ENCODE measurements around the gene HTR3C. TPM values are rescaled to one million over a fixed set of nuclear protein-coding genes. Genes with fewer than 3 reads are reported as not detected.

HTR3C gene
- polyA plus RNA-seq, 1 donor from 2014 or later = not detected

DNA sequence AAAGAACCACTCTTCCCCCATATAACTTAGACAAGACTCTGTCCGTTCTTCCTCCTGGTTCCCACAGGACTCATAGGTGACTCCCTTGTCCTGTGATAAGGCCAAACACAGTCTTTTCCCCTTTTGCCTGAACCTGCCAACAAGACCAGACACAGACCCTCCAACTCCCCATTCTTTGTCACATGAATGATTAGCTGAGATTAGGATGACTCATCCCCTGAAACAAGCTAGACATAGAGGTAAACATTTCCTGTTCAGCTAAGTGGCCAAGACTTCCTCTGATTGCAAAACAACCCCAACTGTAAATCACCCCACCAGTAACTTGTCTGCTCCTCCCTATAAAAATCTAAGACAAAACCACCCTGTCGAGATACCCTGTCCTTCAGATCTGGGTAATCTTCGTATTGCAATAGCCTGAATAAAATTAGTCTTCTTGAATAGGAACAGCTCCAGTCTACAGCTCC, 32.6 kb downstream of the HTR3C start:
- TF ChIP-seq EZH2 (IDR thresholded peaks at IDR 0.05; ENCODE audit: borderline replicate concordance, insufficient read depth, low read length, poor library complexity, severe bottlenecking) (no peak), POLR2AphosphoS5 (IDR thresholded peaks at IDR 0.05) (no peak), MXI1 (conservative IDR thresholded peaks at IDR 0.05; ENCODE audit: poor library complexity, severe bottlenecking) (no peak), SMC3 (conservative IDR thresholded peaks at IDR 0.05; ENCODE audit: poor library complexity) (no peak), EP300 (conservative IDR thresholded peaks at IDR 0.05; ENCODE audit: poor library complexity, severe bottlenecking) (no peak), RAD21 (conservative IDR thresholded peaks at IDR 0.05) (no peak), TAF1 (IDR thresholded peaks at IDR 0.05; ENCODE audit: low read depth) (no peak)
- TF ChIP-seq, protein P1, sequence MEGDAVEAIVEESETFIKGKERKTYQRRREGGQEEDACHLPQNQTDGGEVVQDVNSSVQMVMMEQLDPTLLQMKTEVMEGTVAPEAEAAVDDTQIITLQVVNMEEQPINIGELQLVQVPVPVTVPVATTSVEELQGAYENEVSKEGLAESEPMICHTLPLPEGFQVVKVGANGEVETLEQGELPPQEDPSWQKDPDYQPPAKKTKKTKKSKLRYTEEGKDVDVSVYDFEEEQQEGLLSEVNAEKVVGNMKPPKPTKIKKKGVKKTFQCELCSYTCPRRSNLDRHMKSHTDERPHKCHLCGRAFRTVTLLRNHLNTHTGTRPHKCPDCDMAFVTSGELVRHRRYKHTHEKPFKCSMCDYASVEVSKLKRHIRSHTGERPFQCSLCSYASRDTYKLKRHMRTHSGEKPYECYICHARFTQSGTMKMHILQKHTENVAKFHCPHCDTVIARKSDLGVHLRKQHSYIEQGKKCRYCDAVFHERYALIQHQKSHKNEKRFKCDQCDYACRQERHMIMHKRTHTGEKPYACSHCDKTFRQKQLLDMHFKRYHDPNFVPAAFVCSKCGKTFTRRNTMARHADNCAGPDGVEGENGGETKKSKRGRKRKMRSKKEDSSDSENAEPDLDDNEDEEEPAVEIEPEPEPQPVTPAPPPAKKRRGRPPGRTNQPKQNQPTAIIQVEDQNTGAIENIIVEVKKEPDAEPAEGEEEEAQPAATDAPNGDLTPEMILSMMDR (IDR thresholded peaks at IDR 0.05; ENCODE audit: poor library complexity, severe bottlenecking) = no peak
- TF ChIP-seq, protein P2, sequence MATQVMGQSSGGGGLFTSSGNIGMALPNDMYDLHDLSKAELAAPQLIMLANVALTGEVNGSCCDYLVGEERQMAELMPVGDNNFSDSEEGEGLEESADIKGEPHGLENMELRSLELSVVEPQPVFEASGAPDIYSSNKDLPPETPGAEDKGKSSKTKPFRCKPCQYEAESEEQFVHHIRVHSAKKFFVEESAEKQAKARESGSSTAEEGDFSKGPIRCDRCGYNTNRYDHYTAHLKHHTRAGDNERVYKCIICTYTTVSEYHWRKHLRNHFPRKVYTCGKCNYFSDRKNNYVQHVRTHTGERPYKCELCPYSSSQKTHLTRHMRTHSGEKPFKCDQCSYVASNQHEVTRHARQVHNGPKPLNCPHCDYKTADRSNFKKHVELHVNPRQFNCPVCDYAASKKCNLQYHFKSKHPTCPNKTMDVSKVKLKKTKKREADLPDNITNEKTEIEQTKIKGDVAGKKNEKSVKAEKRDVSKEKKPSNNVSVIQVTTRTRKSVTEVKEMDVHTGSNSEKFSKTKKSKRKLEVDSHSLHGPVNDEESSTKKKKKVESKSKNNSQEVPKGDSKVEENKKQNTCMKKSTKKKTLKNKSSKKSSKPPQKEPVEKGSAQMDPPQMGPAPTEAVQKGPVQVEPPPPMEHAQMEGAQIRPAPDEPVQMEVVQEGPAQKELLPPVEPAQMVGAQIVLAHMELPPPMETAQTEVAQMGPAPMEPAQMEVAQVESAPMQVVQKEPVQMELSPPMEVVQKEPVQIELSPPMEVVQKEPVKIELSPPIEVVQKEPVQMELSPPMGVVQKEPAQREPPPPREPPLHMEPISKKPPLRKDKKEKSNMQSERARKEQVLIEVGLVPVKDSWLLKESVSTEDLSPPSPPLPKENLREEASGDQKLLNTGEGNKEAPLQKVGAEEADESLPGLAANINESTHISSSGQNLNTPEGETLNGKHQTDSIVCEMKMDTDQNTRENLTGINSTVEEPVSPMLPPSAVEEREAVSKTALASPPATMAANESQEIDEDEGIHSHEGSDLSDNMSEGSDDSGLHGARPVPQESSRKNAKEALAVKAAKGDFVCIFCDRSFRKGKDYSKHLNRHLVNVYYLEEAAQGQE (IDR thresholded peaks at IDR 0.05; ENCODE audit: borderline replicate concordance) = no peak
- no peak overlapping the region for H3K4me2 ChIP-seq (ENCODE audit: low read length)
- H2AFZ ChIP-seq (ENCODE audit: low read depth, low read length) = no peak overlapping the region
- H3K27me3 ChIP-seq (ENCODE audit: insufficient read depth, low read depth, low read length) = no peaks in the 10 kb centered on the region
- H3K79me2 ChIP-seq (replicated peaks; ENCODE audit: insufficient read depth, low read length) = no peaks in the 10 kb centered on the region
- H3K9ac ChIP-seq (ENCODE audit: low read length) = no peak overlapping the region
- H3K36me3 ChIP-seq (ENCODE audit: insufficient read depth, low read length) = no peaks in the 10 kb centered on the region
- no peak overlapping the region for H3K27ac ChIP-seq (ENCODE audit: low read length)
- no peaks in the 10 kb centered on the region for H3K9me3 ChIP-seq (ENCODE audit: low read length)
- H3F3A ChIP-seq (ENCODE audit: insufficient read depth, low read length, poor library complexity, severe bottlenecking) = no peaks in the 10 kb centered on the region
- H3K4me3 ChIP-seq (ENCODE audit: low read length) = no peak overlapping the region
- H4K20me1 ChIP-seq (ENCODE audit: insufficient read depth) = no peaks in the 10 kb centered on the region
- H3K9me2 ChIP-seq (ENCODE audit: insufficient read depth, low read length) = no peaks in the 10 kb centered on the region

DNA sequence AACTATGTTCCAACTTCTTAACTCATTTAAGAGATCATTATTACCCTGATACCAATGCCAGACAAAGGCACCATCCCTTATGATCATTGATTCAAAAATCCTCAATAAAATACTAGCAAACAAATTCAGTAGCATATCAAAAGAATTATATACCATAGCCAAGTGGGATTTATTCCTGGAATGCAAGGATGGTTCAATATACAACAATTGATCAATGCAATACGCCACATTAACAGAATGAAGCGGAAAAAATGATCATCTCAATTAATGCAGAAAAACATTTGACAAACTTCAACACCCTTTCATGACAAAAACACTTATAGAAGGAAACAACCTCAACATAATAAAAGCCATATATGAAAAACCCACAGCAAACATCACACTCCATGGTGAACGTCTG, 39.4 kb downstream of the HTR3C start:
- no peak for TF ChIP-seq SMC3 (conservative IDR thresholded peaks at IDR 0.05; ENCODE audit: poor library complexity)
- TF ChIP-seq EZH2 (IDR thresholded peaks at IDR 0.05; ENCODE audit: borderline replicate concordance, insufficient read depth, low read length, poor library complexity, severe bottlenecking) = no peak
- TF ChIP-seq, protein P1 (IDR thresholded peaks at IDR 0.05; ENCODE audit: poor library complexity, severe bottlenecking) = no peak
- no peak for TF ChIP-seq MXI1 (conservative IDR thresholded peaks at IDR 0.05; ENCODE audit: poor library complexity, severe bottlenecking)
- TF ChIP-seq POLR2AphosphoS5 (IDR thresholded peaks at IDR 0.05) = no peak
- TF ChIP-seq, protein P2 (IDR thresholded peaks at IDR 0.05; ENCODE audit: borderline replicate concordance) = no peak
- TF ChIP-seq TAF1 (IDR thresholded peaks at IDR 0.05; ENCODE audit: low read depth) = no peak
- no peak for TF ChIP-seq EP300 (conservative IDR thresholded peaks at IDR 0.05; ENCODE audit: poor library complexity, severe bottlenecking)
- TF ChIP-seq RAD21 (conservative IDR thresholded peaks at IDR 0.05) = no peak
- H3K9me3 ChIP-seq (ENCODE audit: low read length) = peaks cover 5% of the 10 kb centered on the region
- H3K4me3 ChIP-seq (ENCODE audit: low read length) = no peak overlapping the region
- H3K9ac ChIP-seq (ENCODE audit: low read length) = no peak overlapping the region
- H2AFZ ChIP-seq (ENCODE audit: low read depth, low read length) = no peak overlapping the region
- no peaks in the 10 kb centered on the region for H4K20me1 ChIP-seq (ENCODE audit: insufficient read depth)
- H3K36me3 ChIP-seq (ENCODE audit: insufficient read depth, low read length) = no peaks in the 10 kb centered on the region
- H3K4me2 ChIP-seq (ENCODE audit: low read length) = no peak overlapping the region
- no peaks in the 10 kb centered on the region for H3K9me2 ChIP-seq (ENCODE audit: insufficient read depth, low read length)
- no peaks in the 10 kb centered on the region for H3F3A ChIP-seq (ENCODE audit: insufficient read depth, low read length, poor library complexity, severe bottlenecking)
- no peaks in the 10 kb centered on the region for H3K79me2 ChIP-seq (replicated peaks; ENCODE audit: insufficient read depth, low read length)
- no peaks in the 10 kb centered on the region for H3K27me3 ChIP-seq (ENCODE audit: insufficient read depth, low read depth, low read length)
- H3K27ac ChIP-seq (ENCODE audit: low read length) = no peak overlapping the region

Data from neural cell (in vitro differentiated cells).